ENCODE data around the gene PNP.

- TF ChIP-seq REST (IDR thresholded peaks at IDR 0.05; ENCODE audit: insufficient replicate concordance, low read depth) (no peak), GABPA (IDR thresholded peaks at IDR 0.05; ENCODE audit: low read depth) (no peak)
These were observed 840 bp downstream of the PNP start for GRCh38 chr14:20469890-20470602.
